A673 (cell line): ENCODE data around the gene B3GNT2. TPM values are rescaled to one million over a fixed set of nuclear protein-coding genes. Genes with fewer than 3 reads are reported as not detected.

Source experiments
- BruUV-seq: library from RNA; stranded (reverse); fragments of 400-500 nt; replicated peaks from 2 replicates; lab custom pipeline; 2021; lab: Mats Ljungman, UMichigan
- CTCF ChIA-PET: fragments of 300-600 bp; sonication (Branson Sonifier 250); formaldehyde crosslinking; loops from one replicate; lab custom pipeline; 2022; ENCODE audit warnings: antibody characterized with exemption; lab: Charles Lee
- POLR2A ChIA-PET: fragments of 300-600 bp; sonication (Branson Sonifier 250); formaldehyde crosslinking; loops from one replicate; lab custom pipeline; 2022; ENCODE audit warnings: antibody characterized with exemption; ENCODE audit not compliant: low non-redundant PET; lab: Charles Lee
- DNase-seq: peaks from one replicate; pipeline ENCODE4 v3.0.0-alpha.2; 2015; ENCODE audit warnings: low spot score
- H3K27ac ChIP-seq: fragments of 200-600 bp; sonication (generic); 2 replicates; pipeline ENCODE4 v1.5.1; 2016; ENCODE audit warnings: mixed run types, low read depth, mild to moderate bottlenecking, mixed read lengths, antibody characterized with exemption, low read length; ENCODE audit not compliant: poor library complexity, severe bottlenecking
- H3K27me3 ChIP-seq: fragments of 200-600 bp; sonication (generic); replicated peaks from 2 replicates; pipeline ENCODE4 v1.6.1; 2017; ENCODE audit warnings: mixed run types, low read depth, mild to moderate bottlenecking, mixed read lengths, antibody characterized with exemption, low read length; ENCODE audit not compliant: insufficient read depth, poor library complexity
- H3K36me3 ChIP-seq: fragments of 200-600 bp; sonication (generic); 2 replicates; pipeline ENCODE4 v1.6.1; 2016; ENCODE audit warnings: mixed run types, mild to moderate bottlenecking, mixed read lengths, antibody characterized with exemption, low read length; ENCODE audit not compliant: insufficient read depth, poor library complexity, severe bottlenecking
- H3K4me1 ChIP-seq: fragments of 200-600 bp; sonication (generic); 2 replicates; pipeline ENCODE4 v1.6.1; 2017; ENCODE audit warnings: mixed run types, mild to moderate bottlenecking, mixed read lengths, antibody characterized with exemption, low read length; ENCODE audit not compliant: insufficient read depth, poor library complexity, severe bottlenecking
- H3K4me3 ChIP-seq: fragments of 200-600 bp; sonication (generic); 2 replicates; pipeline ENCODE4 v1.5.1; 2016; ENCODE audit warnings: low read depth, mixed run types, mild to moderate bottlenecking, mixed read lengths, low read length; ENCODE audit not compliant: poor library complexity, severe bottlenecking
- H3K9me3 ChIP-seq: fragments of 200-600 bp; sonication (generic); 2 replicates; pipeline ENCODE4 v1.6.1; 2016; ENCODE audit warnings: mixed run types, low read depth, mild to moderate bottlenecking, mixed read lengths, antibody characterized with exemption, low read length; ENCODE audit not compliant: poor library complexity, severe bottlenecking
- EZH2 ChIP-seq: fragments of 200-600 bp; sonication (generic); IDR thresholded peaks from 2 replicates; pipeline ENCODE4 v1.6.1; 2017; ENCODE audit warnings: borderline replicate concordance, low read depth, mild to moderate bottlenecking, mixed read lengths, antibody characterized with exemption, low read length; ENCODE audit not compliant: poor library complexity, severe bottlenecking
- intact Hi-C: fragments of 100-400 bp; cut with micrococcal nuclease; formaldehyde crosslinking; loops from one replicate; pipeline ENCODE4 v1.10.0; 2022; ENCODE audit not compliant: unreplicated experiment
- total RNA-seq: library from RNA; stranded (reverse); gene quantifications from 2 replicates; pipeline ENCODE4 v1.2.3, GENCODE V29; 2021
- TF ChIP-seq, protein P1 (sequence below): fragments of 300-800, 200-600 bp; sonication (generic); conservative IDR thresholded peaks from 2 replicates; pipeline ENCODE4 v1.5.1; 2017; ENCODE audit warnings: low read depth, mild to moderate bottlenecking, antibody characterized with exemption, low read length, moderate library complexity, mixed read lengths

Gene B3GNT2
- total RNA-seq, 1 experiment from 2014 or later = 6.5 TPM

GRCh38 chr2:62177392-62178049 is 18.4 kb upstream of the B3GNT2 start:
- POLR2A ChIA-PET = no interaction called here
- Histone ChIP-seq H3K4me1 (no peaks in the 10 kb centered on the region), H3K9me3 (no peaks in the 10 kb centered on the region), H3K27me3 (no peaks in the 10 kb centered on the region), H3K4me3 (no peak overlapping the region), H3K27ac (no peak overlapping the region), H3K36me3 (no peaks in the 10 kb centered on the region)
- intact Hi-C loops = no loop called here
- no TSS peak for BruUV-seq
- no peak for TF ChIP-seq EZH2
- TF ChIP-seq, protein P1, sequence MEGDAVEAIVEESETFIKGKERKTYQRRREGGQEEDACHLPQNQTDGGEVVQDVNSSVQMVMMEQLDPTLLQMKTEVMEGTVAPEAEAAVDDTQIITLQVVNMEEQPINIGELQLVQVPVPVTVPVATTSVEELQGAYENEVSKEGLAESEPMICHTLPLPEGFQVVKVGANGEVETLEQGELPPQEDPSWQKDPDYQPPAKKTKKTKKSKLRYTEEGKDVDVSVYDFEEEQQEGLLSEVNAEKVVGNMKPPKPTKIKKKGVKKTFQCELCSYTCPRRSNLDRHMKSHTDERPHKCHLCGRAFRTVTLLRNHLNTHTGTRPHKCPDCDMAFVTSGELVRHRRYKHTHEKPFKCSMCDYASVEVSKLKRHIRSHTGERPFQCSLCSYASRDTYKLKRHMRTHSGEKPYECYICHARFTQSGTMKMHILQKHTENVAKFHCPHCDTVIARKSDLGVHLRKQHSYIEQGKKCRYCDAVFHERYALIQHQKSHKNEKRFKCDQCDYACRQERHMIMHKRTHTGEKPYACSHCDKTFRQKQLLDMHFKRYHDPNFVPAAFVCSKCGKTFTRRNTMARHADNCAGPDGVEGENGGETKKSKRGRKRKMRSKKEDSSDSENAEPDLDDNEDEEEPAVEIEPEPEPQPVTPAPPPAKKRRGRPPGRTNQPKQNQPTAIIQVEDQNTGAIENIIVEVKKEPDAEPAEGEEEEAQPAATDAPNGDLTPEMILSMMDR = no peak
- CTCF ChIA-PET = no interaction called here
- no peak for DNase-seq

- Histone ChIP-seq H3K27me3 (no peaks in the 10 kb centered on the region), H3K4me3 (no peak overlapping the region), H3K4me1 (no peaks in the 10 kb centered on the region), H3K9me3 (no peaks in the 10 kb centered on the region), H3K27ac (no peak overlapping the region), H3K36me3 (no peaks in the 10 kb centered on the region)
- POLR2A ChIA-PET = no interaction called here
- no TSS peak for BruUV-seq
- TF ChIP-seq, protein P1 = no peak
- TF ChIP-seq EZH2 = no peak
- CTCF ChIA-PET = no interaction called here
- intact Hi-C loops = no loop called here
- DNase-seq = no peak
Measured at GRCh38 chr2:62178741-62179271, 17.1 kb upstream of the B3GNT2 start.

DNA sequence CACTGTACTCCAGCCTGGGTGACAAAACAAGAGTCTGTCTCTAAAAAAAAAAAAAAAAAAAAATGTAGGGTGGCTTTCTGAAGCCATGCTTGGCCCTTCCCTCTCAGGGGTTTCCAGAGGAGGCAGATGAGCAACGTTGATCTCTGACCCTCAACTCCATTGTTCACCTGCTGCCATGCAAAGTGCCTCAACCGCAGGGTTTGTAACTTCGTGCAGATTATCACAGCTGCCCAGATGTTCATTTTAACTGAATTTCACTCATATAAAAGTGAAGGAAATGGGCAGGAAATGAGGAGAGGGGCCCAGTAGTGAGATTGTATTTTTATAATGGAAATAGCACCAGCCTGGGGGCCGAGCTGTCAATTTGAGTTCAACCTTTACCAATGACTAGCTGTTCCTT is 14.9 kb upstream of the B3GNT2 start:
- TF ChIP-seq, protein P1 = no peak
- no peak for TF ChIP-seq EZH2
- no peaks in the 10 kb centered on the region for H3K27me3 ChIP-seq
- CTCF ChIA-PET = no interaction called here
- H3K4me1 ChIP-seq = no peaks in the 10 kb centered on the region
- no peak overlapping the region for H3K27ac ChIP-seq
- intact Hi-C loops = no loop called here
- H3K4me3 ChIP-seq = no peak overlapping the region
- no peaks in the 10 kb centered on the region for H3K9me3 ChIP-seq
- no peak for DNase-seq
- POLR2A ChIA-PET = no interaction called here
- no peaks in the 10 kb centered on the region for H3K36me3 ChIP-seq
- no TSS peak for BruUV-seq
